Measurements from ENCODE around the gene KIAA0319L.

DNA sequence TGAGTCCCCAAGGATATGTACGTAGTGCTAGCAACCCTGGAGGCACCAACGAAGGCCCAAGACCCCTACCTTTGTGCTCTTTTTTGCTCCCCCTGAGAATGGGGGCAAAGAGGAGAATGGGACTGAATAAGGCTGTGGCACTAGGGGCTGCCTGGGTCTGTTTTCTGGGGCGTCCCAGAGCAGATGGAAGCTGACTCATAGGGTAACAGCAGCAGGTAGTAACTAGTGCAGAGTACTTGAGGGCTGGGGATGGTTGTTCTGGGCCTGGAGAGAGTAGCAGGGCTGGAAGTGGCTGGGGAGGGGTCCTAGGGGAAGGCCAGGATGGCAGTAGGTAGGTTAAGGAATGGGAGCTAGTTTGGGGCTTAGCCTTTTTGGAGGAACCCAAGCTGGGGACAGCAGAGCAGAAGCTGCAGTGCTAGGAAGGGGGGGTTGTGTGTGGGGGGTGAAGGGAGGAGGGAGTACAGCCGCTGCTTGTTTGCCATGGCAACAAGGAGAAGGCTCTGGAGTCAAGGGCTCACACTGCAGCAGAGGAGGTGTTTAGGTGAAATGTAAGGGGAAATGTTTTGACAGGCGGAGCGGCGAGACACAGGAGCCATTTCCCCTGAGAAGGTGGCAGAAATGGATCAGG, 2.2 kb upstream of the KIAA0319L start:
- TF ChIP-seq CTCF (IDR thresholded peaks at IDR 0.05) (no peak), ZFX (IDR thresholded peaks at IDR 0.05; ENCODE audit: borderline replicate concordance) (no peak)

Measured in 22Rv1 (cell line).